NOMO-1 treated with DMSO at 0.1 percent for 48 hours (cell line): Measurements from ENCODE around the gene SLC8A1.

ENCODE experiments used
- DNase-seq: peaks from one replicate; lab custom pipeline; 2025; ENCODE audit not compliant: unreplicated experiment; lab: John Stamatoyannopoulos, UW

Gene SLC8A1

DNA sequence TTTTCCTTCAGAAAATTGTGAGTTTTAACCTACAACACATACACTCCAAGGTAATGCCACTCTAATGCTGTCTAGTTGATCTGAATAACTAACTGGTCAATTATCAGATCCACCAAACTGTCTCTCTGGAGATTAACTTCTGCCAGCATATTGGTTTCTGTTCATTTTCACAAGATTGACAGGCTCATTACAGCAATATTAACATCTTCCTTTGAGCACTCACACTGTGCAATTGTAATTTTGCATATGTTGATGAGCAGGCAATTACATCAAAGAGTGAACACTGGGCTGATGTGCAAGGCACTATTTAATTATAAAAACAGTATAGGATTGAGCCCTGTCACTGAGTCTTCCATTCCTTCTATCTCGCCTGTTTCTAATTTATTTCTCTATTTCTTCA is 197.3 kb downstream of the SLC8A1 start:
- DNase-seq, result no peak

DNA sequence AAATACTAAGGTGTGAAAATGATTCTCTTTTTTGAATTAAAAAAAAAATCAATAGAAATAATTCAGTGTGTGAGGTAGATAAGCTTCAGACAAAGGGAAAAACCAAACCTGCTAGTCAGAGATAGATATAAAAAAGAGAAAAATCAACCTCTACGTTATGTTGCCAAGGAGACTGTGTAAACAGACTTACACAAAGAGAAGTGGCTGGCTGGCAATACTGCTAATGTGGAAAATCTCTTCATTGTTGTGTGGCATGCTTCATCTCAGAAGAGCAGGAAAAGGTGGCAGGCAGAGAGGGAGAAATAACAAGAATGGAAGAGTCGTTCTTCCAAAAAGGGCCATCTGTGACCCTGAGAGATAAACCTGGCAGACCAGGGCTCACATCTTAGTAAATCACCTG is 200.8 kb downstream of the SLC8A1 start:
- DNase-seq, result no peak

DNA sequence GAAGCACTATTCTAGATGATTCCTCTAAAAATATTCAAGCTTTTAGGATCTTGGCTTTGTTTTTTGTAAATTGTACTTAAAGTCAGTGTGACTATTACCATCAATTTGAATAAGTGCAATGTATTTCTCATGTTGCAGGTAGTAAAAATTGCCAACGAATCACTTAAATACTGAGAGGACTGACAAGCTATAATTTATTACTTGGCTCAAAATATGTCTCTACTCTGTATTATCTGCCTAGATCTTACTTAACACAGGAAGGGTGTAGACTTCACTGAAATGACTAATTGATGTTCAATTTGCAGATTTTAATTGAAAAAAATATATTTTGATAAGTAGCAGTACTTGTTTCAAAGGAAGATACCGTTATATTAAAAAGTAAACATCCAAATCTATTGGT is 202.3 kb downstream of the SLC8A1 start:
- no peak for DNase-seq

DNA sequence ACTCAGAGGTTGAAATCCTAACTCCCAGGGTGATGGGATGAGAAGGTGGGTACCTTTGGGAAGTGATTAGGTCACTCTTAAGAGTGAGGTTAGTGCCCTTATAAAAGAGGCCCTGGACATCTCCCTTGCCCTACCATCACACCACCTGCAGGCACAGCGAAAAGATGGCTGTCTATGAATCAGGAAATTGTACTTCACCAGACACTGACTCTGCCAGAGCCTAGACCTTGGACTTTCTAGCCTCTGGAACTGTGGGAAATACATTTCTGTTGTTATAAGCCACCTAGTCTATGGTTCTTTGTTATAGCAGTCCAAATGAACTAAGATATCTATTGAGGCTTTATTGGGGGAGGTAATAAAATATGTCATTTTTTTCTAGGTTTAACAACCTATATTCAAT is 203.6 kb downstream of the SLC8A1 start:
- DNase-seq, result no peak

DNA sequence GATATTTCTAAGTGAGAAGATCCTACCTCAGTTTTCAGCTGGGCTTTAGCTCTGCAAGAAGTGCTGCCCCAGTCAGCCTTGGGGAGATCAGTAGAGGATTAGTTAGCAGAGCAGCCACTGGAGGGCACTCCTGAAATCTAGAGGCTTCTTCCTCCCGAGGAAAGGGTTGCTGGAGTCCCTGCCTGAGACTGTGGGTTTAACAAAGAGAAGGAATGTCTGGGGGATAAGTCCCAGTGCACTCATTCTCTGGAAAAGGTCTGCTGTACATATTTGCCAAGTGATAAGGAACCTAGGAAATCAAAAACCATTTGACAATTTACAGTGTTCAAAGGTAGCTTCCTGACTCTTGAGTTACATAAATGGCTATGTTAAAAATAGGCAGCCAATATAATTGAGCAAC is 207.2 kb downstream of the SLC8A1 start:
- peak; percentile 68 for DNase-seq

DNA sequence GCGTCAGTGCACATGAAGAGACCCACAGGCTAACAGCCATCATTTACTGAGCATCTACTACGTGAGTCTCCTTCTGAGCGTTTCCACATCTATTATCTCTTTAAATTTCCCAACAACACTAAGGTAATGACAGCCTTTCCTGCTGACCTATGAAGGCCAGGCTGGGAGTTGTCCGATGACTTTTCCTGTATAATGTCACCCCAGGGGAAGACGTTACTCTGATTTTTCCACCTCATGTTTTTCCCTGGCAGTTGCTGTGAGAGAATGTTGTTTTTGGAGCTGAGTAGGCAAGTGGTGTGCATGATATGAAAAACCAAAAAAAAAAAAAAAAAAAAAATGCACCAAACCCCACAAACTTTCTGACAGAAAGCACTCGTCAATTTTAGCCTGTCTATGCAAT is 207.6 kb downstream of the SLC8A1 start:
- no peak for DNase-seq

DNA sequence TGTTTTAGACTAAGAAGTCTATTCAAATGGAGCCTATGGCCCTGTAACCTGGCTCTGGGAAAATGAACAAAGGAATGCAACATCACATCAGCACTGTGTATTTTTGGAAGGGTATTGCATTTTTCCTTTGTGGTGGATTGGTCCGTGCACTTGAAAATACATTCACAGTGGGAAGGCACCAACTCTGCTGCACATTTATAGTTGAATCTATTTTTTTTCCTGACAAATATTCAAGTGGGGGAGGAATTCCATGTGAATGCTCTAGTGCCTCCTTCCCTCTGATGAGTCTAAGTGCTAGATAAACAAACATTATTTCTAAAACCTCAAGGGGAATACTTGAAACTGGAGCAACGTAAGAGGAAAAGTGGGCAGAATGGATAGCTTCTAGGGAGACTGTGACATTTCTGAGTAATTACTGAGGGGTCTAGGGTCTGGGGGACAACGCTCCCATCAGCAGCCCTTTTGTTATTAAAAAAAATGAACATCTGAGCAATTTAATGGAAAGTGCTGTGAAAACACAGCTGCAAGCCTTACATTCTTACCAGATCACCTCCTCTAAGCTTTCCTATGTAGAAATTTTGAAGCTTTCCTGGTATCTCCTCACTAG is 208.2 kb downstream of the SLC8A1 start:
- DNase-seq, result no peak

DNA sequence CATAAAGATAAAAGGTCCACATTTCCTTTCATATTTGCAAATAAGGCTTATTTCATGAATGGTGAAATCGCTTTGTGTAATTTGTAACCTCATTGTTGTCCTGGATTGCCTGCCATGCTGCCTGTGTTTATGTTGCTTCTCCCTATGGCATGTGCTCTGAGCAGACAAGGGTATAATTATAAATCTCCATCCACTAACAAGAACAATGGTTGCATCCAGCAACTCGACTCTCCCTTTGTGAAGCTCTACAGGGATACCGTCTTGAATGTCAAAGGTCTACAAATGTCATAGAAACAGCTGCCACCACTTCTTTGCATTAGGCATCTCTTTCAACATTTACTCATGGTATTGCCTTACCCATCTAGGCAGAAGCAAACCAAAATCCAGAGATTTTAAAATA is 209.6 kb downstream of the SLC8A1 start:
- DNase-seq, result no peak

DNA sequence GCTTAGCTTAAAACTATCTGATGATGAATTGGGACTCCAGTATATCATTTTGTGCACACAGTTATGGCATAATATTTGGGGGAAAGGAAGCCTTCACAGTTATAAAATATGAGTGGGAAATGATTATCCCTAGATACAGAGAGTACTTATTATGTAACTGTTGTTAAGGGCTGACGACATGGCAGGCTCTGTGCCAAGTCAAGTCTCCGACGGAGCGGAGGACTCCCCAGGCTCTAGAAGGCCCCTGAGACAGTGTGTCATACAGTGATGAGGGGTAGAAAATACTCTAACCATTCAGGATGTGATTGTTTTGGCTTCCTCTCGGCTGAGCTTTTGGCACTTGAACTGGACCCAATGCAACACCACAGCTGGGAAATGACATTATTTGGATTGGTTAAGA is 211.8 kb downstream of the SLC8A1 start:
- no peak for DNase-seq

DNA sequence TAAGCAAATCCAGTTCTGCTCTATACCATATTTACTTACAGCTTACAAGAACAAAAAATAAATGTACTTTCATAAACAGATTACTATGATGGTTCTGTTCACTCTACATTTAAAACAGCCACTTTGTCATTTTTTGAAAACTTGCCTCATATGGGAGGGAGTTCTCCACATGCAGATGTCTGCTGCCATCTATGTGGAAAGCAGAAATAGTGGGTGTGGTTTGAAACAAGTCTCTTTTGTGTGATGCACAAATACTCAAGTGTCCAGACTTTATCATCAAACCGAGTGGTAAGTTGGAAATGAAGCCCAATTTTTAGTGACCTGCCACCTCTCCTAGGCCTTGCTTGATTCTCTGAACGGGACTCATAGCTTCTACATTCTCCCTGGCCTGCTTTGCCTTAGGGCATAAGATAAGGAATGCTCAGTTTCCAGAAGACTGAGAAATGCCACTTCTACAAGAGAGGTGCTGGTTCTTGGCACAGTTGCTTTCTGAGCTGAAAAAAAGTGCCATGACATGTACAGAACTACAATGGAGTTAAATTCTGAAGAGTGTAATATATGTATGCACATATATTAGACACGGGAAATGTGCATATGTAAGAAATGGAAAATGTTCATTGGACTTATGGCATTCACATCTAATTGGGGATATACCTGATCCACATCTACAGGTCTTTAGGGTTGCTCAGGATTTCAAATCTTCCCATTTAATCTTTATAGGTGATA is 221.0 kb downstream of the SLC8A1 start:
- no peak for DNase-seq

DNA sequence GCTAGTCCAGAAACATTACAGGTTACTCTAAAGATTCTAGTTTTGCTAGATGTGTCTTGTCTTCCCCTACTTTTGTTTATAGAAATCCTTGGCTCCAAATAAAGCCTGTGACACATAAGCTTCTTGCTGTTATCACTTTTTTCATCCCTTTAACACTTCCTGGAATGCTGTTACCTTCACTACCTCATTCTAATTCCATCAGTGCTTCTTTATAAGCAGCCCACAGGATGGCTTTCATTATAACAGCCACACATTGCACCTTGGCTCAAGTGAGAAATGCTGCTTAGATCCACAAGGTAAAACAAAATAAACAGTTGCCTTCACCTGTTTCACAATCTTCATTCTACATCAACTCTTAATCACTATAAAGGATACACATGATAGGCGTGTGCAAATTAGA is 221.7 kb downstream of the SLC8A1 start:
- DNase-seq, result no peak

DNA sequence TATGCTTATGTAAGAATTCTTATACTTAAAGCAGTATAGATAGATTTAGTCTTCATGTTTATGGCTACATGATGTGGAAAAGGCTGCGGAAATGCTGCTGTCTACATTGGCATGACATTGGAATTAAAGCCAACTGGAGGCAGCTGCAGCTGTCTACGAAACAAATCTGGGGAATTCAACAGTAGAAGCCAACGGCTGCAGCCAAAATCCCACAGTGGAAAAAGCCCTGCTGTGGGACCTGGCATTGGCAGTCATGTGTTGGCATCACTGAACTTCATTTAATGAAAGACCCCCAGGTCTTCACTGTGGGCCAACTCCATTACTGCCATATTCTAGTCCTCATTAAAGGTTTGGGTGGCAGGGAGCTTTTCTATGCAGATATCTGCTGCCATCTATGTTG is 223.6 kb downstream of the SLC8A1 start:
- no peak for DNase-seq

DNA sequence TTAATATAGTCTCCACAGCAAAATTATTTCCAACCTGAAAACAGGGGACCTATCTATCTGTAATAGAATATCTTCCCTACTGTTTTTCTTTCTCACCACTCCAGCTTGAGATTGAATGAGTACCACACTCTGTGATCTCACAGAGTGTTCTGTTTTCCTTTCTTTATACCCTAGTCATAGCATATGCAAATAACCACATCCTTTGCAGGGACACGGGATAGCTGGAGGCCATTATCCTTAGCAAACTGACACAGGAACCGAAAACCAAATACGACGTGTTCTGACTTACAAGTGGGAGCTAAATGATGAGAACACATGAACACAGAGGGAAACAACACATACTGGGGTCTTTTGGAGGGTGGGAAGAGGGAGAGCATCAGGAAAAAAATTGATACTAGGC is 224.7 kb downstream of the SLC8A1 start:
- no peak for DNase-seq

DNA sequence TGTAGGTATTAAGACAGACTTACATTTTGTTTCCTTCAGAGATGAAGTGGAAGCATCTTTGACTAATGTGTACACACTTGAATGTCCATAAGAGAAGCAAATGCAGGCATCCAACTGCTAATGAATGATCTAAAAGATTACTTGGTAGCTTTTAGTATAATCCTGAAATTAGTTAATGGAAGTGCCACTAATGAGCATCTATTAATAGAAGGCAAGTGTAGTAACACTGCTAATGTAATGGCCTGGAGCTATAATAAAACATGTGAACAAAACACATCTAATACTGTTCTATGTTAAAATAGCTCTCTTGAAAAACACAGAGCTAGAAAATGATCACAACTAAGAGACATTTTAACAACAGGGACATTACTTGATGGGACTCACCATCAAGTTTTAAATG is 225.3 kb downstream of the SLC8A1 start:
- no peak for DNase-seq

DNA sequence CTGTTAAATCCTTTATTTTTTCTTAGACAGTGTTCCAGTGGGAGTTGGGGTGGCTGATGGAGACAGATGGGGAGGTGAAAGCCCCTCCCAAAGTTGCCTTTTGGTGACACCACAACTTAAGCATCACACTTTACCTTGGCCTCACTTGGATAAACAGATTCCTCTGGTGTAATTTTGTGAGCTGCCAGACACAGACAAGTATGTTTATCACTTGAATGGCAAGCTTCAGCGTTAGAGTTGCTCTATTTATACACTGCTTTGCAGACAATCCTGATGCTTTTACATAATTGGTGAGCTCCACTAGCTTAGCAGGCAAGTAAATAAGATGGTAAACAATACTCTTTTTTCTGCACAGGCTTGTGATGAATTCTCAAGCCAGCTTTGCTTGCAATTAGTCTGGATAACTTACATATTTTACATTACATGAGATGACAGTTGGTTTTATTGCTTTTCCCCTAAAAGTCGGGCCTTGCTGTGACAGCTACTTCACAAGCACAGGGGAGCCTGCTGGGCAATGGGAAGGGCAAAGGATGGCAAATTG is 226.2 kb downstream of the SLC8A1 start:
- DNase-seq, result no peak

DNA sequence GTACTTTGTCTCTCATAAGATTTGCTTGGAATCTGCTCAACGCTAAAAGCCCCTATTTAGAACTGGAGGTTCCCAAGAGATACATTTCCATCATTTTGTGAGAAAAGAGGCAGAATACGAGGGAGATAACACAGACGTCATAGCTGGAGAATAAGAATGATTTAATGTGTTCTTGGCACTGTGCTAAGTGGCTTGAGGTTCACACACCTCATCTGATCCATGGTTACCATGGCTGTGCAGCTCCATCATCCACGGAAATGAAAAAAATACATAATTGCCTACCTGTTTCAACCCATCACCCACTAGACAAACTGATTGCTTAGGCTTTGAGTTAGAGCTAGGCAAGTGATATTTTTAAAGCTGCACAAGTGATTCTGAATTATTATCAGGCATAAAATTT is 227.6 kb downstream of the SLC8A1 start:
- DNase-seq, result no peak

DNA sequence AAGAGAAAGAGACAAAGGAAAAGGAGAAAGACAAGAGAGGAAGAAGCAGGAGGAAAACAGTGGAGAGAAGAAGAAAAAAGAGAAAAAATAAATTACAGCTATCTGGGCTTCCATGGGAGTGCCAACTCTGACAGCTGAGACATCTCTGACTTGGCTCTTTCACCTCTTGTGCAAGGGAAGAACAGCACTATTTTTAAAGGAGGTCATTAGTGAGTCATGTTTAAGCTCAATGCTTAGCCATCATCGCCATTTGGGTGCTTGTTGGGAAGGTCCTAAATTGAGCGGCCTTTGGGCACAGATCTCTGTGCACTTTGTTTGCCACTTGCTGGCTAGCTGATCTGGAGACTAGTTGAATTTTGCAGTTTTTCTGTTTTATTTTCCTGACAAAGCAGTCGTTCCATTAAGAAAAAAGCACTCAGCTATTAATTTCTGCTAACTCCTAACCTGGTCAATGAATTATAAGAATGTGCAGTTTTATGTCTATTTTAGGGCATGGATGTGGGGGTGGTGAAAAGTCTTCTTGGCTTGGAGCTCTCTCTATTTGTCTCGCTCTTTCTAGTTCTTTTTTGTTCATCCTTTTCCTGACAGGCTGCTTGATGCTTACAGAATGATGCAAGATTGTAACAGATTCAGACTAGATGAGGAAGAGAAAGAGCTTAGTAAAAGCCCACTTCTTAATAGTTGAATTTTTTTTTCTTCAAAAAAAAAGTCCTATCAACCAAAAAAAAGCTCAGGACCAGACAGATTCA is 231.5 kb downstream of the SLC8A1 start:
- DNase-seq, result peak; percentile 81

DNA sequence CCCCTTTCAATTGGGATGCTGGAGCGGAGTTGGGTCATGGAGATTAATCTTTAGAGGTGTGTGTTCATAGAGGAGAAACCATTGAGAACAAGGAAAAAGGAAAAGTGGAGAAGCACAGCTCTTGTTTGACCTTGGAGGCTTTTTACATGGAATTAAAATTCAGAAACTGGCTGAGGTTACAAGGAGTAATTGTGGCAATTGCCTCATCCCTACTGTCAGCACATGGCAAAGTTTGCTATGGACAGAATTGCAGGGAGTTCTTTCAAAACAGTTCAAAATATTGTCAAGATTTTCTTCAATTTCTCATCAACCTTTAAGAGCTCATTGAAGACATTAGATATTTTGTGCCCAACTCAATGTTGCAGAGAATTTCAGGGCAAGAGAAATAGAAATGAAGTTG is 232.7 kb downstream of the SLC8A1 start:
- no peak for DNase-seq

DNA sequence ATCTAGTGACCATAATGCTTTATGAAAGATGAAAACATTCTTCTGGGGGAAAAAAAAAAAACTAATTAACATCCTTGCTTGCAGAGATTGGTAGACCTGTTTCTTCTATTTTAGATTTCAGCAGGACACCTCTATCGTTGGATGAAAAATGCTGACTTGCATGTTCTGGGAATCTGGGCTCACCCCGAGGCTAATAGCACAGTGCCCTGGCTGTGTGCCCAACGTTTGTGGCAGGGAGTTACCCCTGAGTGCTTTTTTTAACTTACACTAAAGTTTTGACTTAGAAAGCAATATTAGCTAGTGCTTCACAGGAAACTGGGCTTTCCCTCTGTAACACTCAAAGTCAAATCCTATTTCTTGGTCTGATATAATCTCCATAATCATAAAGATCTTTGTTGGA is 233.2 kb downstream of the SLC8A1 start:
- no peak for DNase-seq

DNA sequence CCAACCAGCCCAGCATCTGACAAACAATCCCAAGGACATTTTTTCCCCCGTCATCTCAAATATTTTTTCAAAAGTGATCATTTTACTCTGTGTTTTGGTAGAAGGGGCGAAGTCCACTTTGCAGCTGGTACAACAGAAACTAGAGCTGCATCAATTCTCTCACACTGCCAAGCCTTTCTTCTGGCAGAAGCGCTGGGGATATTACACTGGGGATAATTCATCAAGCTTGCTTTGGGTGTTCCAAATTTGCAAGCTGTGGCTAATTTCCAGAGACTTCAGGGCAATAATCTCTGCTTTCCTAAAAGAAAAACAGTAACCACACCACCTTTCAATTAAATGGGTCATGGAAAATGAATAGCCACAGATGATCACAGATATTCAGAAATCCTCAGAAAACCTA is 238.3 kb downstream of the SLC8A1 start:
- no peak for DNase-seq

DNA sequence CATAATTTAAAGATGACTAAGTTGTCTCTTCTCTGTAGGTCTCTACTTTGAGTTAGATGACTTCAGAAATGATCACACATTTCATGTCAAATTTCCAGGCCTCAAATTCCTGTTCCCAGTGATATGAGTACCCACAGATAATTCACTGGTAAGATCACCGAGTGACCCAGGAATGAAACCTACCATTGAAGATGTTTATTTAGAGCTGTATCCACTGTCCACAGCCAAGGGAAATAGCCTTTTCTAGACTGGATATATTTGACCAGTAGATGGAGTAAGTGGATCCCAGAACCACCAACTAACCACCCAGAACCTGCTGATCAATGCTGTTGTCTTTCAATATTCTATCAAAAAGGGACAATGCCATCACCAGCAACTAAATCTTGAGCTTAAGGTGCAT is 238.8 kb downstream of the SLC8A1 start:
- no peak for DNase-seq

DNA sequence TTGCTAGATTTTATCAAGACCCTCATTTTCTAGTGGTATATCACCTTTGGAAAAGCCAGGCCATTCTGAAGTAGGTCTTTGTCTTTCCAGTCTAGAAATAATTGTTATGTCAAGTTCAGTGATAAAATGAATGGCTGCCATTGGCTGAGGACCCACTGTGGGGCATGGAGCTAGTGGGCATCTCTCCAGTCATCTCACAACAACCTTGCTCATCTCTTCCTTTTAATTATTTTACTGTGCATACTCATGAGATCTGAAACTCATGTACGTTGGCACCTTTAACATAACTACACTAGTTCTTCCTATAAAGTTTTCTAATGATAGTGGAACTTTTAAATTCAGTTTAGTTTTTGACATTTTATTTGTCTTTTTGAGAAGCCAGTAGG is 240.9 kb downstream of the SLC8A1 start:
- no peak for DNase-seq
